Adrenal gland (tissue), 5 donors: Measurements from ENCODE around the gene STARD9.

Experiments used
- POLR2A ChIP-seq, 2 donors: fragments of 450-650 bp; IDR thresholded peaks; one replicate each; pipeline ENCODE4 v1.6.1; 2017; ENCODE audit warnings: antibody characterized with exemption in 2 of 2, mild to moderate bottlenecking in 2 of 2, moderate library complexity in 1 of 2
- TF ChIP-seq, protein P1 (sequence below), 6 experiments: fragments of 450-650 bp in 4 of 6; fragments of 200-600 bp in 2 of 6; sonication (generic) in 1 of 6; IDR thresholded peaks; 1 replicate in 5 of 6; 2 replicates in 1 of 6; pipeline versions ENCODE4 v1.5.1 to v1.8.0; 2016 to 2021; ENCODE audit warnings: antibody characterized with exemption in 6 of 6, mild to moderate bottlenecking in 2 of 6, moderate library complexity in 1 of 6
- donor health status: DM: no; HTN: no; CAD: no.

DNA sequence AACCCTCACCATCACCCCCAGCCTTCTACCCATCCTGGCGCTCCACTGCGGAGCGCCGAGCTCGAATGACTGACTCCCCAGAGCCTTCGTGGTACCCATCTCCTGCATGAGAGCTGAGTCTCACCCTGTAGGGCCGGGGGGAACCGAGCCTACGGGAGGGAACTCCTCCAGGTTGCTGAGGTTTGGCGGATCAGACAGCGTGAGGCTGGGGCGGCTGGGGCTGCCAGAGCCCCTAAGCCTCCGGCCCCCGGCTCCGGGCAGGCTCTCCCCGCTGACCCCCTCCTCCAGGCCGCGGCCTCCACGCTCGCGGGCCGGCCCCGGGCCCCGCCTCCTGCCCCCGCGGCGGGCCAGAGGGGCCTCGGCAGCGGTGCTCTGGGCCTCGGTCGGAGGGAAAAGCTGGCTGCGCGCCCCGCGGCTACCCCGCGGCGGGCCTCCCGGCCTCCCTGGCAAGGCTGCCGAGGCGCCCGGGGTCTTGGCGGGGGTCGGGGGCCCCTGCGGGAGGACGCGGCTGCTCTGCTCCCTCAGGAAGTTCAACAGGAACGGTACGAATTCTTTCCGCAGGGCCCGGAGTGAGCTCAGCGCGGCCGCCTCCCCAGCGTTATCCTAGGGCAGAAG is 160.9 kb downstream of the STARD9 start:
- TF ChIP-seq, protein P1, sequence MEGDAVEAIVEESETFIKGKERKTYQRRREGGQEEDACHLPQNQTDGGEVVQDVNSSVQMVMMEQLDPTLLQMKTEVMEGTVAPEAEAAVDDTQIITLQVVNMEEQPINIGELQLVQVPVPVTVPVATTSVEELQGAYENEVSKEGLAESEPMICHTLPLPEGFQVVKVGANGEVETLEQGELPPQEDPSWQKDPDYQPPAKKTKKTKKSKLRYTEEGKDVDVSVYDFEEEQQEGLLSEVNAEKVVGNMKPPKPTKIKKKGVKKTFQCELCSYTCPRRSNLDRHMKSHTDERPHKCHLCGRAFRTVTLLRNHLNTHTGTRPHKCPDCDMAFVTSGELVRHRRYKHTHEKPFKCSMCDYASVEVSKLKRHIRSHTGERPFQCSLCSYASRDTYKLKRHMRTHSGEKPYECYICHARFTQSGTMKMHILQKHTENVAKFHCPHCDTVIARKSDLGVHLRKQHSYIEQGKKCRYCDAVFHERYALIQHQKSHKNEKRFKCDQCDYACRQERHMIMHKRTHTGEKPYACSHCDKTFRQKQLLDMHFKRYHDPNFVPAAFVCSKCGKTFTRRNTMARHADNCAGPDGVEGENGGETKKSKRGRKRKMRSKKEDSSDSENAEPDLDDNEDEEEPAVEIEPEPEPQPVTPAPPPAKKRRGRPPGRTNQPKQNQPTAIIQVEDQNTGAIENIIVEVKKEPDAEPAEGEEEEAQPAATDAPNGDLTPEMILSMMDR (IDR thresholded peaks at IDR 0.05), result no peak
- no peak for TF ChIP-seq POLR2A (IDR thresholded peaks at IDR 0.05)
